ENCODE data around the gene DUSP15. TPM values are rescaled to one million over a fixed set of nuclear protein-coding genes. Genes with fewer than 3 reads are reported as not detected.

Gene DUSP15
- total and polyA plus RNA-seq, 9 of the 15 experiments (the other 6 are each of a cell fraction or from before 2014, with no cell fraction given), result 0.34 TPM; not detected in 8

GRCh38 chr20:31835977-31836852 is 34.1 kb downstream of the DUSP15 start (continued):
- TF ChIP-seq, protein P1, sequence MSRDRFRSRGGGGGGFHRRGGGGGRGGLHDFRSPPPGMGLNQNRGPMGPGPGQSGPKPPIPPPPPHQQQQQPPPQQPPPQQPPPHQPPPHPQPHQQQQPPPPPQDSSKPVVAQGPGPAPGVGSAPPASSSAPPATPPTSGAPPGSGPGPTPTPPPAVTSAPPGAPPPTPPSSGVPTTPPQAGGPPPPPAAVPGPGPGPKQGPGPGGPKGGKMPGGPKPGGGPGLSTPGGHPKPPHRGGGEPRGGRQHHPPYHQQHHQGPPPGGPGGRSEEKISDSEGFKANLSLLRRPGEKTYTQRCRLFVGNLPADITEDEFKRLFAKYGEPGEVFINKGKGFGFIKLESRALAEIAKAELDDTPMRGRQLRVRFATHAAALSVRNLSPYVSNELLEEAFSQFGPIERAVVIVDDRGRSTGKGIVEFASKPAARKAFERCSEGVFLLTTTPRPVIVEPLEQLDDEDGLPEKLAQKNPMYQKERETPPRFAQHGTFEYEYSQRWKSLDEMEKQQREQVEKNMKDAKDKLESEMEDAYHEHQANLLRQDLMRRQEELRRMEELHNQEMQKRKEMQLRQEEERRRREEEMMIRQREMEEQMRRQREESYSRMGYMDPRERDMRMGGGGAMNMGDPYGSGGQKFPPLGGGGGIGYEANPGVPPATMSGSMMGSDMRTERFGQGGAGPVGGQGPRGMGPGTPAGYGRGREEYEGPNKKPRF (IDR thresholded peaks at IDR 0.05; ENCODE audit: low read depth, low read length), result no peak
- TF ChIP-seq RB1 (IDR thresholded peaks at IDR 0.05; ENCODE audit: low read depth) (no peak), ZFP36 (IDR thresholded peaks at IDR 0.05; ENCODE audit: low read depth, low read length, partially characterized antibody) (peak; percentile 64), TBL1XR1 (IDR thresholded peaks at IDR 0.05; ENCODE audit: low read length in 2 of 2) (no peak), HDAC6 (IDR thresholded peaks at IDR 0.05; ENCODE audit: low read depth, low read length) (no peak), ZNF592 (IDR thresholded peaks at IDR 0.05) (peak; percentile 85), JUN (IDR thresholded peaks at IDR 0.05; ENCODE audit: borderline replicate concordance, low read depth, low read length) (peak; percentile 98), JUN (CRISPR knock-in tag; IDR thresholded peaks at IDR 0.05; ENCODE audit: borderline replicate concordance) (peak; percentile 90; the same call in 1 of the 2 replicates), ZNF408 (CRISPR knock-in tag; IDR thresholded peaks at IDR 0.05; ENCODE audit: low read depth) (no peak), MNT (conservative IDR thresholded peaks at IDR 0.05) (no peak)
- TF ChIP-seq, protein P2, sequence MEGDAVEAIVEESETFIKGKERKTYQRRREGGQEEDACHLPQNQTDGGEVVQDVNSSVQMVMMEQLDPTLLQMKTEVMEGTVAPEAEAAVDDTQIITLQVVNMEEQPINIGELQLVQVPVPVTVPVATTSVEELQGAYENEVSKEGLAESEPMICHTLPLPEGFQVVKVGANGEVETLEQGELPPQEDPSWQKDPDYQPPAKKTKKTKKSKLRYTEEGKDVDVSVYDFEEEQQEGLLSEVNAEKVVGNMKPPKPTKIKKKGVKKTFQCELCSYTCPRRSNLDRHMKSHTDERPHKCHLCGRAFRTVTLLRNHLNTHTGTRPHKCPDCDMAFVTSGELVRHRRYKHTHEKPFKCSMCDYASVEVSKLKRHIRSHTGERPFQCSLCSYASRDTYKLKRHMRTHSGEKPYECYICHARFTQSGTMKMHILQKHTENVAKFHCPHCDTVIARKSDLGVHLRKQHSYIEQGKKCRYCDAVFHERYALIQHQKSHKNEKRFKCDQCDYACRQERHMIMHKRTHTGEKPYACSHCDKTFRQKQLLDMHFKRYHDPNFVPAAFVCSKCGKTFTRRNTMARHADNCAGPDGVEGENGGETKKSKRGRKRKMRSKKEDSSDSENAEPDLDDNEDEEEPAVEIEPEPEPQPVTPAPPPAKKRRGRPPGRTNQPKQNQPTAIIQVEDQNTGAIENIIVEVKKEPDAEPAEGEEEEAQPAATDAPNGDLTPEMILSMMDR (IDR thresholded peaks at IDR 0.05 in 2 of 3, conservative IDR thresholded peaks at IDR 0.05 in 1 of 3; ENCODE audit: insufficient read depth in 2 of 3, low read depth in 1 of 3, low read length in 3 of 3), result no peak
- TF ChIP-seq, protein P3, sequence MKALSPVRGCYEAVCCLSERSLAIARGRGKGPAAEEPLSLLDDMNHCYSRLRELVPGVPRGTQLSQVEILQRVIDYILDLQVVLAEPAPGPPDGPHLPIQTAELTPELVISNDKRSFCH (CRISPR knock-in tag; IDR thresholded peaks at IDR 0.05), result no peak
- TF ChIP-seq, protein P3 (tag; IDR thresholded peaks at IDR 0.05), result 0 out of 2 replicates have a peak, but pooled peaks have one; percentile 32
